ENCODE measurements around the gene MRPL3. TPM values are rescaled to one million over a fixed set of nuclear protein-coding genes. Genes with fewer than 3 reads are reported as not detected.

The MRPL3 gene
- total and polyA plus RNA-seq, 10 of the 15 experiments (the other 5 are each of a cell fraction or from before 2014, with no cell fraction given): 91.6 to 307 (median 198) TPM

GRCh38 chr3:131540821-131541220, 38.0 kb upstream of the MRPL3 start:
- no peak overlapping the region for H3K4me3 ChIP-seq
- H3K4me2 ChIP-seq (ENCODE audit: control insufficient read depth, insufficient read depth): no peak overlapping the region
- no peak for DNase-seq (ENCODE audit: low read depth, low spot score)
- no peaks in the 10 kb centered on the region for H3K4me1 ChIP-seq (ENCODE audit: control insufficient read depth, insufficient read depth, low read length)
- no peak overlapping the region for H3K27ac ChIP-seq (ENCODE audit: control insufficient read depth, insufficient read depth)
- 0% methylated on average over 2 of the region's 2 CpGs for WGBS (ENCODE audit: insufficient coverage, insufficient replicate concordance, low lambda C conversion rate, missing lambda C conversion rate)
- no peaks in the 10 kb centered on the region for H4K20me1 ChIP-seq (ENCODE audit: control insufficient read depth, insufficient read depth)
- ChIA-PET SMC1A (ENCODE audit: uncharacterized antibody, unreplicated experiment) (interaction anchor here (0.9 kb wide), 1 partner anchor 102 kb away, joined by 3 read pairs; no protein-coding TSS in a partner anchor), CTCF (interaction anchor here (0.7 kb wide), 1 partner anchor 9 kb away, joined by 4 read pairs; no protein-coding TSS in a partner anchor), POLR2A (no interaction called here), RAD21 (ENCODE audit: unreplicated experiment) (no interaction called here)
- intact Hi-C loops (cut with micrococcal nuclease; ENCODE audit: unreplicated experiment) (loop anchor here (10.0 kb wide), 2 partner anchors 506 to 644 kb away; no protein-coding TSS in a partner anchor), in situ Hi-C loops (cut with MboI) (no loop called here)
- no peaks in the 10 kb centered on the region for H3K79me2 ChIP-seq (ENCODE audit: control insufficient read depth, insufficient read depth, low read length)
- no peak overlapping the region for H3K9ac ChIP-seq (ENCODE audit: control insufficient read depth, insufficient read depth, low read length)
- BruUV-seq (replicated peaks): no TSS peak
- no peaks in the 10 kb centered on the region for H3K36me3 ChIP-seq (ENCODE audit: control insufficient read depth in 2 of 2, insufficient read depth in 2 of 2, low read length in 1 of 2)
- no peak for ATAC-seq
- no peaks in the 10 kb centered on the region for H3K9me3 ChIP-seq (replicated peaks; ENCODE audit: control insufficient read depth, insufficient read depth, low read length)
- H2AFZ ChIP-seq (ENCODE audit: control insufficient read depth, low read depth, low read length): no peak overlapping the region
- no peak for FAIRE-seq
- H3K27me3 ChIP-seq (replicated peaks in 1 of 2; ENCODE audit: control insufficient read depth in 2 of 2, insufficient read depth in 2 of 2, low read length in 1 of 2): no peaks in the 10 kb centered on the region; a peak in 2 of 4 replicates
- TF ChIP-seq ELK1 (IDR thresholded peaks at IDR 0.05; ENCODE audit: low read depth, low read length): no peak
- no peak for TF ChIP-seq TCF3 (IDR thresholded peaks at IDR 0.05; ENCODE audit: borderline replicate concordance, insufficient read depth, low read depth, low read length)
- no peak for TF ChIP-seq ZZZ3 (IDR thresholded peaks at IDR 0.05; ENCODE audit: control insufficient read depth, insufficient read length, low read depth)
- TF ChIP-seq JUND (IDR thresholded peaks at IDR 0.05; ENCODE audit: low read depth, low read length): no peak

GRCh38 chr3:131540143-131540542, 37.4 kb upstream of the MRPL3 start:
- Histone ChIP-seq H3K4me1 (ENCODE audit: control insufficient read depth, insufficient read depth, low read length) (no peaks in the 10 kb centered on the region), H3K4me2 (ENCODE audit: control insufficient read depth, insufficient read depth) (no peak overlapping the region), H3K4me3 (no peak overlapping the region), H3K36me3 (ENCODE audit: control insufficient read depth in 2 of 2, insufficient read depth in 2 of 2, low read length in 1 of 2) (no peaks in the 10 kb centered on the region), H3K79me2 (ENCODE audit: control insufficient read depth, insufficient read depth, low read length) (no peaks in the 10 kb centered on the region), H3K27me3 (replicated peaks in 1 of 2; ENCODE audit: control insufficient read depth in 2 of 2, insufficient read depth in 2 of 2, low read length in 1 of 2) (no peaks in the 10 kb centered on the region; a peak in 2 of 4 replicates), H4K20me1 (ENCODE audit: control insufficient read depth, insufficient read depth) (no peaks in the 10 kb centered on the region), H3K9me3 (replicated peaks; ENCODE audit: control insufficient read depth, insufficient read depth, low read length) (no peaks in the 10 kb centered on the region), H3K27ac (ENCODE audit: control insufficient read depth, insufficient read depth) (no peak overlapping the region), H3K9ac (ENCODE audit: control insufficient read depth, insufficient read depth, low read length) (no peak overlapping the region), H2AFZ (ENCODE audit: control insufficient read depth, low read depth, low read length) (no peak overlapping the region)
- in situ Hi-C loops (cut with MboI): no loop called here
- POLR2A ChIA-PET: no interaction called here
- CTCF ChIA-PET: interaction anchor here (1.1 kb wide), 1 partner anchor 498 kb away, joined by 3 read pairs; no protein-coding TSS in a partner anchor
- no TSS peak for BruUV-seq (replicated peaks)
- ATAC-seq: no peak
- no peak for DNase-seq (ENCODE audit: low read depth, low spot score)
- SMC1A ChIA-PET (ENCODE audit: uncharacterized antibody, unreplicated experiment): no interaction called here
- RAD21 ChIA-PET (ENCODE audit: unreplicated experiment): no interaction called here
- no peak for FAIRE-seq
- intact Hi-C loops (cut with micrococcal nuclease; ENCODE audit: unreplicated experiment): loop anchor here (10.0 kb wide), 2 partner anchors 505 to 645 kb away; no protein-coding TSS in a partner anchor
- TF ChIP-seq ZNF217 (IDR thresholded peaks at IDR 0.05) (no peak), RAD21 (IDR thresholded peaks at IDR 0.05; ENCODE audit: insufficient read depth, low read depth, low read length) (no peak), ETV6 (conservative IDR thresholded peaks at IDR 0.05 in 1 of 2, IDR thresholded peaks at IDR 0.05 in 1 of 2; ENCODE audit: borderline replicate concordance in 1 of 2, low read depth in 1 of 2) (no peak), ZBTB11 (CRISPR knock-in tag; IDR thresholded peaks at IDR 0.05) (no peak), E4F1 (IDR thresholded peaks at IDR 0.05; ENCODE audit: borderline replicate concordance, partially characterized antibody) (no peak)

Measured in GM12878 (cell line).